Measurements from ENCODE around the gene CCDC86.

Gene CCDC86

DNA sequence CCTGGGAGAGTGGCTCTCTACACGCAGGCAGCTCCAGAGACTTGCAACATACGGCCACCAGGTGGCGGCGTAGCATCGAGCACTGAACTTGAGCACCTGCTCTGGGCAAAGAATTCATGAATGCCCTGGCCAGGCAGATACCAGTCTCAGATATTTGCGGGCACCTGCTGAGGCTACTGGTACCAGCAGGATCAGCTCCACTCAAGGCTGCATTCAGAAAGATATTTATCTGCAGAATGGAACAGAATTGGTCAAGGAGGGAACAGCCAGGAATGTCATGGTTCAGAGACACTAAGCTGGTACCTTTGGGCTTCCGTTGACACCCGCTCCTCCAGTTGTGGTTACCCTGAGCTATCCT is 10.8 kb upstream of the CCDC86 start:
- peaks cover 13% of the 10 kb centered on the region; the same call in 1 of the 2 replicates for H3K4me1 ChIP-seq (ENCODE audit: insufficient read depth, low read length)
- H3K4me3 ChIP-seq (ENCODE audit: low read depth in 1 of 2, low read length in 2 of 2), result no peak overlapping the region
- H3K36me3 ChIP-seq (ENCODE audit: insufficient read depth, low read length), result no peaks in the 10 kb centered on the region
- H2AFZ ChIP-seq (ENCODE audit: low read depth, low read length), result no peak overlapping the region
- no peak for TF ChIP-seq EZH2 (IDR thresholded peaks at IDR 0.05; ENCODE audit: borderline replicate concordance, low read depth, low read length, severe bottlenecking)
- TF ChIP-seq, protein P1, sequence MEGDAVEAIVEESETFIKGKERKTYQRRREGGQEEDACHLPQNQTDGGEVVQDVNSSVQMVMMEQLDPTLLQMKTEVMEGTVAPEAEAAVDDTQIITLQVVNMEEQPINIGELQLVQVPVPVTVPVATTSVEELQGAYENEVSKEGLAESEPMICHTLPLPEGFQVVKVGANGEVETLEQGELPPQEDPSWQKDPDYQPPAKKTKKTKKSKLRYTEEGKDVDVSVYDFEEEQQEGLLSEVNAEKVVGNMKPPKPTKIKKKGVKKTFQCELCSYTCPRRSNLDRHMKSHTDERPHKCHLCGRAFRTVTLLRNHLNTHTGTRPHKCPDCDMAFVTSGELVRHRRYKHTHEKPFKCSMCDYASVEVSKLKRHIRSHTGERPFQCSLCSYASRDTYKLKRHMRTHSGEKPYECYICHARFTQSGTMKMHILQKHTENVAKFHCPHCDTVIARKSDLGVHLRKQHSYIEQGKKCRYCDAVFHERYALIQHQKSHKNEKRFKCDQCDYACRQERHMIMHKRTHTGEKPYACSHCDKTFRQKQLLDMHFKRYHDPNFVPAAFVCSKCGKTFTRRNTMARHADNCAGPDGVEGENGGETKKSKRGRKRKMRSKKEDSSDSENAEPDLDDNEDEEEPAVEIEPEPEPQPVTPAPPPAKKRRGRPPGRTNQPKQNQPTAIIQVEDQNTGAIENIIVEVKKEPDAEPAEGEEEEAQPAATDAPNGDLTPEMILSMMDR (IDR thresholded peaks at IDR 0.05; ENCODE audit: borderline replicate concordance, extremely low read depth, low read length, poor library complexity, severe bottlenecking), result peak; percentile 95
- no peak overlapping the region for H3K4me2 ChIP-seq (ENCODE audit: insufficient read depth, low read length)
- H3K79me2 ChIP-seq (ENCODE audit: insufficient read depth, low read length), result no peaks in the 10 kb centered on the region
- H3K9ac ChIP-seq (ENCODE audit: low read depth, low read length), result no peak overlapping the region
- H4K20me1 ChIP-seq (ENCODE audit: insufficient read depth, low read length), result no peaks in the 10 kb centered on the region
- no peak overlapping the region for H3K27ac ChIP-seq (ENCODE audit: low read length)
- no peaks in the 10 kb centered on the region for H3K27me3 ChIP-seq (ENCODE audit: insufficient read depth, low read length, poor library complexity)
- H3K9me3 ChIP-seq (ENCODE audit: insufficient read depth, low read length, severe bottlenecking), result no peaks in the 10 kb centered on the region
- DNase-seq (peak; percentile 84), ATAC-seq (ENCODE audit: insufficient read depth, low read depth) (peak; percentile 99)

DNA sequence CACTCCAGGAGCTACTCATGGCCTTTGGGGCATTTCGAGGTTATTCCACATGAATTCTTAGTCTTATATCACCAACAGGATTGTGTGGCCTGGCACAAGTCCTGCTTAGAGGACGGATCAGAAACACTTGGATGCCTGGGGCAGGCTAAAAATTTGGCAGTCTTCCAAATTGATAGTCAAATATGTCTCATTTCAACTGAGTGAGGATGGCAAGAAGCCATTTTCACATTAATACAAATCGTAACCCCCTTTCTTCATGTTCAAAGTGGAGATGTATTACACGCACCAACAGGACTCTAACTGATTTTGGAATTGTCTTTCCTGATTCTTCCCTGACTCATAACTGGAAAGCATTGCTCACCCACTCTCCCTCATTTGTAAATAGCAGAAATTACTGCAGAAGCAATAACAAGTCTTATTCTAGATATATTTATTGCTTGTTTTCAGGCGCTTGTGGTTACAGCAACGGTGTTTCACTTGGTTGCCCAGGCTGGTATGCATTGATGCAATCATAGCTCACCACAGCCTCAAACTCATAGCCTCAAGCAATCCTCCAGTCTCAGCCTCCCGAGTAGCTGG is 10.3 kb upstream of the CCDC86 start:
- no peaks in the 10 kb centered on the region for H3K36me3 ChIP-seq (ENCODE audit: insufficient read depth, low read length)
- no peak for DNase-seq

DNA sequence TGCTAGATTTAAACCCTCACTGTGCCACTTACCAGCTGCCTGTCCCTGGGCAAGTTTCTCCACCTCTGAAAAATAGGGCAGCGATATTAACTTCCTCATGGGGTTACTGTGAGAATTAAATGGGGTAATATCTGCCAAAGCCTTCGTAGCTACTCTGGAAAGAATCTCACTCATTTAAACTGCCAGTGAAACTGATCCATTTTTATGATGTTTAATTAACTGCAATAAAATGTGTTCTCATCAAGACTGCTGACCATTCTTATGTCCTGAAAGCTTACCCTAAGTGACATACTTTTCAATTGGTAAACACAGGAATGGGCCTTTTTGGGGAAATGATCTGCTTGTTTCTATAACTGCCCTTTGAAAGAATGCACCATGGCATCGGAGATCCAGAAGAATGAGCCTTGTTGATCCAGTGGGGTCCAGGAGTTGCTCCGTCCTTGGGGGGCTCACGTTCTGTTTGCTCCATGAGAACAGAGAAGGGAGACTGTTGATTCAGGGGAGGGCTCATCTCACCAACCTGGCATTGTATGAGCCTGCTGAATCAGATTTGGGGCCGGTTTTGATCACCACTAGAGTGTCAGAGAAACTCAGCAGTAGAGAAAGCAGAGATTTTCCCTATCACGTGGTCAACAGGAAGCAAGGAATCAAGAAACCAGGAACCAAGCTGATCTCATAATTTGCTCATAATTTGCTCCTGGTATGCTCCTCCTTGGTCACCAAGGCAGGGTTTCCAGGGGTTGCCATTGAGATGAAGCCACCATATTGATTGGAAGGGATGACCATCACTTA is 7.0 kb upstream of the CCDC86 start:
- TF ChIP-seq EZH2 (IDR thresholded peaks at IDR 0.05; ENCODE audit: borderline replicate concordance, low read depth, low read length, severe bottlenecking), result no peak
- TF ChIP-seq, protein P1 (IDR thresholded peaks at IDR 0.05; ENCODE audit: borderline replicate concordance, extremely low read depth, low read length, poor library complexity, severe bottlenecking), result no peak
- Histone ChIP-seq H3K9me3 (ENCODE audit: insufficient read depth, low read length, severe bottlenecking) (no peaks in the 10 kb centered on the region), H3K4me1 (ENCODE audit: insufficient read depth, low read length) (peaks cover 13% of the 10 kb centered on the region; the same call in 1 of the 2 replicates), H3K4me3 (ENCODE audit: low read depth in 1 of 2, low read length in 2 of 2) (no peak overlapping the region), H2AFZ (ENCODE audit: low read depth, low read length) (no peak overlapping the region), H4K20me1 (ENCODE audit: insufficient read depth, low read length) (no peaks in the 10 kb centered on the region), H3K4me2 (ENCODE audit: insufficient read depth, low read length) (no peak overlapping the region), H3K27me3 (ENCODE audit: insufficient read depth, low read length, poor library complexity) (no peaks in the 10 kb centered on the region), H3K27ac (ENCODE audit: low read length) (no peak overlapping the region), H3K36me3 (ENCODE audit: insufficient read depth, low read length) (no peaks in the 10 kb centered on the region), H3K79me2 (ENCODE audit: insufficient read depth, low read length) (no peaks in the 10 kb centered on the region), H3K9ac (ENCODE audit: low read depth, low read length) (no peak overlapping the region)
- ATAC-seq (ENCODE audit: insufficient read depth, low read depth), result no peak
- DNase-seq, result no peak

More for the DNA sequence above, 10.3 kb upstream of the CCDC86 start:
- Histone ChIP-seq H3K9me3 (ENCODE audit: insufficient read depth, low read length, severe bottlenecking) (no peaks in the 10 kb centered on the region), H3K4me2 (ENCODE audit: insufficient read depth, low read length) (no peak overlapping the region), H4K20me1 (ENCODE audit: insufficient read depth, low read length) (no peaks in the 10 kb centered on the region), H3K9ac (ENCODE audit: low read depth, low read length) (no peak overlapping the region), H3K4me3 (ENCODE audit: low read depth in 1 of 2, low read length in 2 of 2) (no peak overlapping the region), H3K27ac (ENCODE audit: low read length) (no peak overlapping the region), H3K79me2 (ENCODE audit: insufficient read depth, low read length) (no peaks in the 10 kb centered on the region), H3K27me3 (ENCODE audit: insufficient read depth, low read length, poor library complexity) (no peaks in the 10 kb centered on the region), H2AFZ (ENCODE audit: low read depth, low read length) (no peak overlapping the region), H3K4me1 (ENCODE audit: insufficient read depth, low read length) (peaks cover 13% of the 10 kb centered on the region; the same call in 1 of the 2 replicates)
- TF ChIP-seq EZH2 (IDR thresholded peaks at IDR 0.05; ENCODE audit: borderline replicate concordance, low read depth, low read length, severe bottlenecking), result no peak
- TF ChIP-seq, protein P1 (IDR thresholded peaks at IDR 0.05; ENCODE audit: borderline replicate concordance, extremely low read depth, low read length, poor library complexity, severe bottlenecking), result no peak
- no peak for ATAC-seq (ENCODE audit: insufficient read depth, low read depth)
